Parathyroid adenoma (tissue), 2 donors: Measurements from ENCODE around the gene MBOAT1.

Experiments
- H2AFZ ChIP-seq: fragments of 300-600 bp; sonication (generic); one replicate; pipeline ENCODE4 v1.7.0; 2017; ENCODE audit warnings: antibody characterized with exemption, mild to moderate bottlenecking
- H3K27ac ChIP-seq: fragments of 300-600 bp; sonication (generic); one replicate; pipeline ENCODE4 v1.7.0; 2017
- H3K27me3 ChIP-seq: fragments of 300-600 bp; sonication (generic); one replicate; pipeline ENCODE4 v1.7.0; 2017; ENCODE audit warnings: low read length; ENCODE audit not compliant: control insufficient read depth, insufficient read depth
- H3K36me3 ChIP-seq: fragments of 300-600 bp; sonication (generic); one replicate; pipeline ENCODE4 v1.7.0; 2017; ENCODE audit warnings: low read length; ENCODE audit not compliant: control insufficient read depth, insufficient read depth
- H3K4me1 ChIP-seq: fragments of 300-600 bp; sonication (generic); one replicate; pipeline ENCODE4 v1.7.0; 2017; ENCODE audit warnings: control low read depth
- H3K4me2 ChIP-seq: fragments of 300-600 bp; sonication (generic); one replicate; pipeline ENCODE4 v1.7.0; 2017; ENCODE audit warnings: low read length
- H3K4me3 ChIP-seq: fragments of 300-600 bp; sonication (generic); one replicate; pipeline ENCODE4 v1.7.0; 2017; ENCODE audit warnings: low read depth, low read length
- H3K79me2 ChIP-seq: fragments of 300-600 bp; sonication (generic); one replicate; pipeline ENCODE4 v1.7.0; 2017; ENCODE audit warnings: control low read depth
- H3K9ac ChIP-seq: fragments of 300-600 bp; sonication (generic); one replicate; pipeline ENCODE4 v1.7.0; 2017; ENCODE audit warnings: mild to moderate bottlenecking
- H3K9me3 ChIP-seq: fragments of 300-600 bp; sonication (generic); one replicate; pipeline ENCODE4 v1.7.0; 2017; ENCODE audit warnings: low read length; ENCODE audit not compliant: control insufficient read depth
- TF ChIP-seq, protein P1 (sequence below): fragments of 300-600 bp; sonication (generic); IDR thresholded peaks from one replicate; pipeline ENCODE4 v1.7.0; 2017; ENCODE audit warnings: antibody characterized with exemption, mild to moderate bottlenecking
- donor health status: primary hyperparathyroidism.

MBOAT1 gene

GRCh38 chr6:20069021-20069522, 143.2 kb downstream of the MBOAT1 start:
- H3K27me3 ChIP-seq, result no peaks in the 10 kb centered on the region
- H3K79me2 ChIP-seq, result no peaks in the 10 kb centered on the region
- no peaks in the 10 kb centered on the region for H3K9me3 ChIP-seq
- TF ChIP-seq, protein P1, sequence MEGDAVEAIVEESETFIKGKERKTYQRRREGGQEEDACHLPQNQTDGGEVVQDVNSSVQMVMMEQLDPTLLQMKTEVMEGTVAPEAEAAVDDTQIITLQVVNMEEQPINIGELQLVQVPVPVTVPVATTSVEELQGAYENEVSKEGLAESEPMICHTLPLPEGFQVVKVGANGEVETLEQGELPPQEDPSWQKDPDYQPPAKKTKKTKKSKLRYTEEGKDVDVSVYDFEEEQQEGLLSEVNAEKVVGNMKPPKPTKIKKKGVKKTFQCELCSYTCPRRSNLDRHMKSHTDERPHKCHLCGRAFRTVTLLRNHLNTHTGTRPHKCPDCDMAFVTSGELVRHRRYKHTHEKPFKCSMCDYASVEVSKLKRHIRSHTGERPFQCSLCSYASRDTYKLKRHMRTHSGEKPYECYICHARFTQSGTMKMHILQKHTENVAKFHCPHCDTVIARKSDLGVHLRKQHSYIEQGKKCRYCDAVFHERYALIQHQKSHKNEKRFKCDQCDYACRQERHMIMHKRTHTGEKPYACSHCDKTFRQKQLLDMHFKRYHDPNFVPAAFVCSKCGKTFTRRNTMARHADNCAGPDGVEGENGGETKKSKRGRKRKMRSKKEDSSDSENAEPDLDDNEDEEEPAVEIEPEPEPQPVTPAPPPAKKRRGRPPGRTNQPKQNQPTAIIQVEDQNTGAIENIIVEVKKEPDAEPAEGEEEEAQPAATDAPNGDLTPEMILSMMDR, result no peak
- no peak overlapping the region for H3K4me2 ChIP-seq
- no peaks in the 10 kb centered on the region for H3K36me3 ChIP-seq
- no peak overlapping the region for H3K27ac ChIP-seq
- no peak overlapping the region for H3K4me3 ChIP-seq
- no peak overlapping the region for H2AFZ ChIP-seq
- H3K9ac ChIP-seq, result no peak overlapping the region
- no peaks in the 10 kb centered on the region for H3K4me1 ChIP-seq

- Histone ChIP-seq H3K4me2 (no peak overlapping the region), H3K79me2 (no peaks in the 10 kb centered on the region), H3K9ac (no peak overlapping the region), H3K4me3 (no peak overlapping the region), H3K27ac (no peak overlapping the region), H3K27me3 (no peaks in the 10 kb centered on the region), H3K36me3 (no peaks in the 10 kb centered on the region), H2AFZ (no peak overlapping the region), H3K4me1 (no peaks in the 10 kb centered on the region), H3K9me3 (no peaks in the 10 kb centered on the region)
- TF ChIP-seq, protein P1, result no peak
Measured at GRCh38 chr6:20068421-20068988, 143.8 kb downstream of the MBOAT1 start.

- TF ChIP-seq, protein P1, result no peak
- no peak overlapping the region for H3K4me3 ChIP-seq
- H2AFZ ChIP-seq, result no peak overlapping the region
- no peak overlapping the region for H3K27ac ChIP-seq
- H3K4me1 ChIP-seq, result no peaks in the 10 kb centered on the region
- H3K27me3 ChIP-seq, result no peaks in the 10 kb centered on the region
- H3K79me2 ChIP-seq, result no peaks in the 10 kb centered on the region
- H3K4me2 ChIP-seq, result no peak overlapping the region
- no peak overlapping the region for H3K9ac ChIP-seq
- no peaks in the 10 kb centered on the region for H3K36me3 ChIP-seq
- no peaks in the 10 kb centered on the region for H3K9me3 ChIP-seq
Measured at GRCh38 chr6:20061952-20062351, 150.3 kb downstream of the MBOAT1 start.

GRCh38 chr6:20060252-20060651, 152.0 kb downstream of the MBOAT1 start:
- TF ChIP-seq, protein P1, result no peak
- Histone ChIP-seq H3K4me1 (no peaks in the 10 kb centered on the region), H3K9ac (no peak overlapping the region), H2AFZ (no peak overlapping the region), H3K4me2 (no peak overlapping the region), H3K36me3 (no peaks in the 10 kb centered on the region), H3K27me3 (no peaks in the 10 kb centered on the region), H3K4me3 (no peak overlapping the region), H3K79me2 (no peaks in the 10 kb centered on the region), H3K9me3 (no peaks in the 10 kb centered on the region), H3K27ac (no peak overlapping the region)

- H3K9ac ChIP-seq, result no peak overlapping the region
- no peak overlapping the region for H3K27ac ChIP-seq
- no peaks in the 10 kb centered on the region for H3K79me2 ChIP-seq
- H3K4me2 ChIP-seq, result no peak overlapping the region
- H3K9me3 ChIP-seq, result no peaks in the 10 kb centered on the region
- no peak overlapping the region for H2AFZ ChIP-seq
- no peaks in the 10 kb centered on the region for H3K27me3 ChIP-seq
- TF ChIP-seq, protein P1, result no peak
- no peak overlapping the region for H3K4me3 ChIP-seq
- no peaks in the 10 kb centered on the region for H3K4me1 ChIP-seq
- H3K36me3 ChIP-seq, result no peaks in the 10 kb centered on the region
Measured at GRCh38 chr6:20058912-20059311, 153.4 kb downstream of the MBOAT1 start.
